ENCODE results near the gene NEK10.

Gene NEK10

DNA sequence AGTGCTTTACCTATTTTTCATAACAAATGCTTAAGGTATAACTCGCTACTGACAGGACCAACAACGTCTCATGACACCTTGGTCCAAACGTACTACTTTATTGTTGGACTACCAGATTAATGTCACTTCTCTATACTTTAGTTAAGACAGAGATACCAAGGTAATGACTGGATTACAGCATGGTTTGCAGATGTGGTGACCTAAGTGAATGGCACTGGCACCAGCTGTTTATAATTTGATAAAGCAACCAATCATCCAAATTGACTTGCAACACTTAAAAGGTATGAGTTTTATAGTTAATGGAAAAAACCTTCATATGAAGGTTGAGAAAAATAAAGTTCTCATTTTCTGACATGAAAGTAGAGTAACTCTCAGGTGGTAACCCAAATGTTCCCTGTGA lies 209.0 kb downstream of the NEK10 start:
- no peak for DNase-seq

DNA sequence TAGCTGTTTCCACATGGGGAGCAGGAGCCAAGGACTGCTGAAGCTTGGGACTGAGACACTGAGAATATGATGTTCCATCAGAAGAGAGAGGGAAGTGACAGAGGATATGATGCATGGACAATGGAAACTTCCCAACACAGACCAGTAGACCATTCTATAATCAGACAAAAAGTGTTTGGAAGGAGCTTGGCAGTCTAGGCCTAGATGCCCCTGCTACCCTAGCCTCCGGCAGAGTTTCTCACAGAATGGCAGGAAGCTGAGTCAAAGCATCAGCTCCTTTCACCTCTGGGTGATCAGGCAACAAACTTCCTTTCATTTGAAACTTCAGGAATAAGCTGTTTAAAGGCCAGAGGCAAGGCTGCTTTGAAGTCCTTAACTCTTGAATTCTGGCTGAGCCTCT lies 222.0 kb downstream of the NEK10 start:
- DNase-seq = no peak

DNA sequence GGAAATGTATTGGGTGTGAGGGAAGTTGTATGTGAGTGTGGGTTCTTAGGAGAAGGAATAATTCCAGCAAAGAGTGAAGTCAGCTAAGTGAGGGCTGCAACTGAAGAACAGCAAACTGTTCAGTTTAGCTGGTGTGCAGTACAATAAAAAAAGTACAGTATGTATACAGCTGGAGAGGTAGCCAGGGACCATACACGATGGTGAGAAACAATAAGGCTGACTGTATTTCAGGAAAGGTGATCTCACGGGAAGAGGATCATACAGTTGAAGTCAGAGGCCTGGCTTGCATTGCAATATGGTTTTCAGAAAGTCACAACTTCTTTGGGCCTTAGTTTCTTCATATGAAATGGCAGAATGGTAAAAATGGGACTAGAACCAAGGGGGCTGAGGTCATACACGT lies 222.4 kb downstream of the NEK10 start:
- no peak for DNase-seq

DNA sequence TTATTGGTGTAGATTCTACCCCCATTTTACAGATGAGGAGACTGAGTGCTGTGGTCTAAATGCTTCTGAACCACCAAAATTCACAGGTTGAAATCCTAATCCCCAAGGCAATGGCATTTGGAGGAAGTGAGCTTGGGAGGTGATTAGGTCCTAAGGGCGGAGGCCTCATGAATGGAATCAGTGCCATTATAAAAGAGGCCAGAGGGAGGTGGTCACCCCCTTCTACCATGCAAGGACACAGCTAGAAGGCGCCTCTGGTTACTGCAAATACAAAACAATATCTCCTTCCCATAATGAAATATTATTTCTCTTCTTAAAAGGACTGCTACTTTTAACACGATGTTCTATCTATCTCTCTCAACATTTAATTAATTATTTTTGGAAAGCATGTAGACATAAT lies 223.5 kb downstream of the NEK10 start:
- DNase-seq = no peak

DNA sequence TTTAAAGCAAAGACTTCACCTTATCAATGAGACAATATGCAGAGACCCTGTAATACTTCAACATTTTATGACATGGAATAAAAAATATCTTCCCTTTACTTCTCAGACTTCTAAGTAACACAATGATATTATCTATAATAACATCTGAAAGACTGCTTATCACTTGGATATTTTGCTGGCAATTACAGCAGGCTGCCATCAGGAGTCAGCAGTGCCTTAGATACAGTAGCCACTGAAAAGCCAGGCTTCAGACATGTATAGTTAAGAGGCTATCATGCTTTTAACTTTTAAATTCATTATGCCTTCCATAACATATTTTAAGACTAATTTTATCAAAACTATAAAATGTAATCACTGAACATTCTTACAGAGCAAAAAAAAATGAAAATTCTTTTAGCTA lies 227.5 kb downstream of the NEK10 start:
- DNase-seq = no peak

DNA sequence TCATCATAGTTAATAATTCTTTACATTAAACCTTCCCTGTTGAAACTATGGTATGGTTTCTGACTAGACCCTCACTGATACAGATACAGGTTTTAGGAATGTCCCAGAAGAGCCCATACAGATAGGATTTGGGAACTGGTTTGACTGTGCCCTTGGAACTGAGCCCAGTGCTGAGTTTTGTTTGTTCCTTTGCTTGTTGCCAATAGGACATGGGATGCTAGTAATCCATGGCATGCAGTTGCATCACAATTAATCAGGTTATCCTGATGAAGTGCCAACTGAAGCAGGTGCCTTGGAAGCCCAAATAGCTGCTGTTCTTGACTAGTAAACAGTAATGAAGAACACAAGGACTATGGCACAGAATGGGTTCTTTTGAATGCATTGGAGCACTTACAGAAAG lies 230.6 kb downstream of the NEK10 start:
- DNase-seq = no peak

DNA sequence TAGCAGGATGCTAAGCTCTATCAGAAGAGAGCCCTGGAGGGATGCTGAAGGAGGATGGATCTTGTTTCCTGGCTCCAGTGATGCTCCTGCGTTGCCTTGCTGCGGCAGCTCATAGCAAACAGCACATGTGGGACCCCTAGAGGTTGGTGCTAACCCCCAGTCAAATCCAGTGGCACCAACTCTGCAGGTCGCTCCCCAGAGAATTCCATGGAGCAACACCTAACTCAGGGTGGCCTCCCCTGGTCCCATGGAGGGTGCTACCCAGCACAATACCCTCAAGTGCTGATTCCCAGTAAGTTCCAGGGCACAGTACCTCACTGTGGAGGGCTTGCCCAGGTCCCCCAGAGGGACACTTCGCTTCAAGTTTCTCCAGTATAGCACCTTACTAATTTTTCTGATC lies 231.2 kb downstream of the NEK10 start:
- no peak for DNase-seq

DNA sequence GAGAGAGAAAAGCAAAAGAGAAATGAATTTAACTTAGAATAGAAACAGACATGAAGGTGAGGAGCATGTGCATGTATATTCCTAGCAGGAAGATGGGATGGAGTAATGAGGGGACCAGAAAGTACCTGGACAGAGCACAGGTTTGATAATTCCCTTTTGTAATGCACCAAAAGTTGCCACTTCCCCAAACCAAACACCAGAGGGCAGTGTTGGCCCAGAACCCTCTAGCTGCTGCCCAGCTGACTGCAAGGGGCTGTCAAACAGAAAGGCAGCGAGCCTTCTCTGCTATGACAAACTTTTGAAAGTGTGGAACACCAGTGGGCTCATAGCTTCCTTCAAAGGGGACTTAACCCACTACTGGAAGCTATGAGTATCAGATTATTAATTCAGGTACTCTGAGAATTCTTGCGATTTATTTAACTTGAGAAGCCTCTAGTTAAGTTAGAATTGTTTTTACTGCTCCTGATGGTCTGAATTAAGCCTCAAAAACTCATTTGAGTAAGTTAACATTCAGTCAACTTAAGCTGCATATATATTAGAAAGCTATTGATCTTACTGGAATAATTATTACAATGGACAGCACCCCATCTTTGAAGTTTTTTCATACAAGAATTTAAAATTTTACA lies 234.9 kb downstream of the NEK10 start:
- DNase-seq = peak; percentile 50

DNA sequence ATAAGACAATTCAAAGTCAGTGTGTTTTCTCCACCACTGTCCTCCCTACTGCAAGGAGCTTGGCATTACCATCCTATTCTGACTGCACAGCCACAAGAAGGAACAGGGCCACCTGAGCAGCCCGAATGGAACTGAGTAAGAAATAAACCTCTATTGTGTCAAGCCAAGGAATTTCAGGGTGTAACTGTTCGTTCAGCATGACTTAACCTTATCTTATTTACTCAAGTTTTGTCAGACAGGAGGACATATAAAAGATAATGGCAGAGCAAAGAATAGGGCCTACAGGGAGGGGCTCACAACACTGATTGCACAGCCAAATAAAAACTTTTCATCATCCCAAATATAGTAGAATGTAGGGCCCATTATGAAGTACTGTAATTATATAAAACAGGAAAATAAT lies 236.1 kb downstream of the NEK10 start:
- no peak for DNase-seq

DNA sequence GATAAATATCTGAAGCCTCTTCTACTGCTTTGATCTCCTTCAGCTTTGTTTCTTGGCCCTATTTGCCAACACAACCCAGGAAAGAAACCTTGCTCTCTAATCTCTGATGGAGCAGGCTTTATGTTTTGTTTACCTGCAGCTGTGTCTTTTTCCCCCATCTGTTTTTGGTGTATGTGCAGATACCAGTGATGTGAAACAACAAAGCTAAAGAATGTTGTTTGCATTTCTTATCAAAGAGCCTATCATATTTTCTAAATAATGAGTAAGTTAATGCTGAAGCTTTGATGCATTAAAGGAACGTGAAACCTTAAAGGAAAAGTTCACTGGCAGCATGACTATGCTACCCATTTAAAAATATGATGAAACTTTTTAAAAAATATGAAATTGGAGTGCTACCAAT lies 238.4 kb downstream of the NEK10 start:
- no peak for DNase-seq

DNA sequence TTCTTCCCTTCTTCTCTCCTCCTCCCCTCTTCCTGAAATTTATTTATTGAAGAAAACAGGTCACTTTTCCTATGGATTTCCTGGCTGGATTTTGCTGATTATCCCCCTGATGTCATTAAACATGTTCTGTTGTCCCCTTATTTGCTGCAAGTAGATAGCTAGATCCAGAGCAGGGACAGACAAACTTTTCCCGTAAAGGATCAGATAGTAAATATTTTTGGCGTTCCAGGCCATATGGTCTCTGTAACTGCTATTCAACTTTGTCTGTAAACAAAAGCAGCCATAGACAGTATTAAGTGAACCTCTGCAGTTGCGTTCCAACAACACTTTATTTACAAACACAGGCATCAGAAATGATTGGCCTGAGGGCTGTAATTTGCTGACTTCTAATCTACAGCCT lies 241.3 kb downstream of the NEK10 start:
- DNase-seq = no peak

DNA sequence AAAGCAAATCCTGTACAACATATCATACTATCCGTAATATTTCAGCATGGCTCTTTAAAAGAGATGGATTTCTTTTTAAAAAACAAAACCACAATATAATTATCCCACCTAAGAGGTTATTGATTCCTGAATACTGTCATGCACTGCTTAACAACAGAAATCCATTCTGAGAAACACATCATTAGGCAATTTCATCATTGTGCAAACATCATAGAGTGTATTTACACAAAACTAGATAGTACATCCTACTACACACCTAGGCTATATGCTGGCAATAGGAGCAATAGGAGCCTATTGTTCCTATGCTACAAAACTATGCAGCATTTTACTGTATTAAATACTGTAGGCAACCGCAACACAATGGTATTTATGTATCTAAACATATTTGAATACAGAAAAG lies 242.0 kb downstream of the NEK10 start:
- no peak for DNase-seq

DNA sequence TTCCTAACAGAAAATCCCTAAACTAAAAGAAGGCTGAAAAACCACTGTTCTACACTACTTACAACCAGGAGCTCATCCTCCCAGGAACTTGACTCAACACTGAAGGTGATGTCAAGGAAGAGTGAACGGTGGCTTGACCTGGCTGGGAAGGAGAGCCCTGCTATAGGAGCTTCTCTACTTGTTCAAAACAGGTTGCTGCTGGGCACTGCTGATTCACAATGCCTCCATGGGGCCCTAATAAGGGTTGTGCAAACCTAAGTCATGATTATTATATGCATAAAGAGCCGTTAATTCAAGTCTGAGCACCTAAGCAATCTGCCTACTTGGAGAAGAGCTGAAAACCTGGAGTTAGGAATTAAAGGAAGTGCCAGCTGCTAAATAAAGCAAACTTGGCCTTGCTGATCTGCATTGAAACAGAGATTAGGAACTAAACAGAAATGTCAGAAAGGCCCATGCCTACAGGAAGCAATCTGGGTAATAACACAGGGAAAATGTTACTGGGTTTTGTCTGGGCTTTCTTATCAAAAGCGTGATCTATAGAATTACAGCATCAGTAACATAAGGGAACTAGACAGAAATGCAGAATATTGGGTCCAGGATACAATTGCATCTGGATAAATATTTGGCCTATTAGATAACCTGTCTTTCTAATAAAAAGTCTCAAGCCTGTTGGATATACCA lies 243.2 kb downstream of the NEK10 start:
- DNase-seq = no peak

DNA sequence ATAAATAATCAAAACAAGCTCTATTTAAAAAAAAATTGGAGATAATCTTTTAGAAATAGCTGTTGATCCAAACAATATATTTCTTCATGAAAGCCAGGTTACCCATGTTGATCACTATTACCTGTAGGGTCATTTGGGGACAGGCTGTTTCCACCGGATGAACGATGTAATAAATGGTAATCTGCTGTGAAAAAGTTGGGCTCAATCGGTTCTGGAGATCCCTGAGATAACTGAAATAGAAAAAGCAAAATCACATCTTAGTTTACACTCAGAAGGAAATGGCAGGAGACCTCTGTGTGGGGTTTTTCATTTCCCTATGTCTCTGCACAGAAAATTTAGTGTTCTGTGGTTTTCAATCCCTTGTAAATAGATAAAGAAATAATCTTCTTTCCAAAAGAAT lies 249.5 kb downstream of the NEK10 start:
- DNase-seq = no peak

DNA sequence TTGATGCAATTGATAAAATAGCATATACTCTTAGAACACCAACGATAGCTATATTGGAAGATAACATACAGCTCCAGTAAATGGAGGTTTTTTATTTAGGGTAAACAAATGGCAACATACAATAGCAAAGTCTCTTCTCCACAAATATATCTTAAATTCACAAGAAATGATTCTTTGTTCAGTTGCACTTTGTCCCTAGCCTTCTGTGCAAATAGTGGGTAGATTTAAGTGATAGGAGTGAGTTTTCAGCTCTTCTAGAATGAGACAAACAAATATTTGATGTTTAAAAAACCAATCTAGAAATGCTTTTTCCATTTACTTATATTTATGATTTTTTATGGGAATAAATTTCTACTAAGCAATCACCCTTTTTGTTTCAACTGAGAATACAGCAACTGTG lies 253.8 kb downstream of the NEK10 start:
- no peak for DNase-seq

DNA sequence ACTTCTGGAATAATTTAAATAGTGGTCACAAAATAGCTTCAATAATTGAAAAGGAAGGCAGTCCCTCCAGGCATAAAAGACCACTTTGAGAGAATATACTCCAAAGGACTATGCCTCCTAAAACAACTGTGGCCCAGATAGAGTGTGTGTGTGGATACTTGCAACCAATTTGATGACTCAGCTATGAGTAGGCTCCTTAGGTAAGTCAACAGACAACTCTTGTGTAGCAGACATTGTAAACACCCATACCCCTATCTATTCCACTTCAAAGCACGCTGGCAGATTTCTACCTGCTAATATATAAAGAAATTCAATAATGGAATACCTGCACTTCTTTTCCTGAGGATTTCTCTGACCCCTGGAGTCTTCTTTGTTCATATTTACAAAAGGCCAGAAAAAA lies 254.5 kb downstream of the NEK10 start:
- no peak for DNase-seq

DNA sequence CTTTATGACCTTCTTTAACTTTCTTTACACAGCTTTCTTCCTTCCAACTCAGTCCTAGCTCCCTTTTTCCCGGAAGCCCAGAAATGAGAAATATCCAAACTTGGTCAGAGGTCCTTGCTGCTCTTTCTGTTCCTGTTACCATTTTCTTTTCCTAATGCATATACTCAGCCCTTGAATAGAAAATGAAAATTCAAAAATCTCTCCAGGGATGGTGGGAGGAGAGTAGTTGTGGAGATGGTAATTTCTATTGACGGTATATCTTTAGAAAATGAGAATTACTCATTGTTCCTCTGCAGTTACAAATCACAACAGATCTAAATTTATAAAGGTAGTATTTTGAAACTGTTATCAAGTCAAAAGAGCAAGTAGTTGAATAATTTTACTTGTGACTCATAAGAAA lies 255.1 kb downstream of the NEK10 start:
- DNase-seq = no peak

DNA sequence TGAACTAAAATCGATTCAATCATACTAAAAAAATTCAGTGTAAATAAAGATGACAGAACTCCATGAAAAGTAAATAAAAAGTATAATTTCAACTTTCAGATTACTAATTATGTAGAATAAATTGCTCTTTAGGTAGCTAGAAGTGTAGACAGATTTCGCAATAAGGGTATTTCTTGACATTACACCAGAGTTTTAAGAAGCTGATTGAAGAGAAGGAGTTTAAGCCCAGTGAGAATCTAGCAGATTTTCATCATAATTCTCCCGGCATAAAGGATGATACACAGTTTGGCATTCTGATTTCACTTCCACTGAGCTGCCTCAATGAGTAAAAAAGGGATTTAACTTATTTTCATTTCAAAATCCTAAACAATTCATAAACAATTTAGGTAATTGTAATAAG lies 259.2 kb downstream of the NEK10 start:
- DNase-seq = no peak

DNA sequence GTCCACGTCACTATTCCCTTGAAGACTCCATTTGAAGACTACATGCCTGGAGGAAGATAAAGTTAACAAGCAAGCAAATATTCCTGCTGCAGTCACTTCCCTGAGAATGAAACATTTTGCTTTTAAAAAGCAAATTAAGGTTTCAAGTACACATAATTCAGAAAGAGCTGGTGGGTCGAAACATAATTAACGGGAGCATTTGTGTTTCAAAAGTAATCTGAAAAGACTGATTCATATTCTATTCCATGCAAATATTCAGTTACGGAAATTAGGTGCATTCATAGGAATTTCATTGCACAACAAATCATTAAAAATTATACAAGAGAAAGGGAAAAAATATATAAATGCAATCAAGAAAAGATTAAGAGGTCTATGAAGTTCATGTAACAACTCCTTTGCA lies 260.9 kb downstream of the NEK10 start:
- DNase-seq = no peak

DNA sequence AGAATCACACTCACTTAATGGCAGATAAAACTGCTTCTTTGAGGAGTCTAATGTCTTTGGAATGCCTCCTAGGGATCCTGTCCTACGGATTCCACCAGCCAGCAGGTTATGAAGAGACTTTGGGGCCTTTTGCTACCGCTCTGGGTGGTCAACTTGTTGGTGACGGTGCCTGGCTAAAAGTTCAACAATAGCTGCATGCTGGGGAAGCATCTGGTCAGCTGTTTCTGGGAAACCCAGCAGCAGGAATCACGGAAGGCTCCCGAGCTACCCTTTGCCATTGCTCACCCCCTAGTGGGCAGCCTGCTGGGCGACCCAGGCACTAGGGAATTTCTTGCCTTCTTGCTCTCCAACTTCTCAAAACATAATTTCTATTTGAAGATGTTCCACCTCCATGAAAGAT lies 263.3 kb downstream of the NEK10 start:
- no peak for DNase-seq

DNA sequence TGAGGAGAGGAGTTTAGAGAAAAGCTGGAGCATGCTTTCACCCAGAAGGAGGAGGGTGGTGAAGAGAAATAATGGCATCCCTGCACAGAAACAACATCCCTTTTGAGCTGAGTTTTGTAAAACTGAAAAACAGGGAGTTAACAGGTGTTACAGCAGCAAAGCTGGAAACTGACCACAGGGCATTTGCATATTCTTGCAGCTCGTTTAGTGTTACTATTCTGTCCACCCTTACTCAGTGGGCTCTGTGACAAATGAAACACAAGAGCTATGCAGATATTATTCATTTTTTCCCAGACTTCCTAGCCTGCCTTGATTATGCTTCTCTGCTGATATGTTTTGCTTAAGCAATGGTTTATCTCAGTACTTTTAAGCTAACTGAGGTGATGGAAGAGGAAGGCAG lies 272.0 kb downstream of the NEK10 start:
- no peak for DNase-seq

DNA sequence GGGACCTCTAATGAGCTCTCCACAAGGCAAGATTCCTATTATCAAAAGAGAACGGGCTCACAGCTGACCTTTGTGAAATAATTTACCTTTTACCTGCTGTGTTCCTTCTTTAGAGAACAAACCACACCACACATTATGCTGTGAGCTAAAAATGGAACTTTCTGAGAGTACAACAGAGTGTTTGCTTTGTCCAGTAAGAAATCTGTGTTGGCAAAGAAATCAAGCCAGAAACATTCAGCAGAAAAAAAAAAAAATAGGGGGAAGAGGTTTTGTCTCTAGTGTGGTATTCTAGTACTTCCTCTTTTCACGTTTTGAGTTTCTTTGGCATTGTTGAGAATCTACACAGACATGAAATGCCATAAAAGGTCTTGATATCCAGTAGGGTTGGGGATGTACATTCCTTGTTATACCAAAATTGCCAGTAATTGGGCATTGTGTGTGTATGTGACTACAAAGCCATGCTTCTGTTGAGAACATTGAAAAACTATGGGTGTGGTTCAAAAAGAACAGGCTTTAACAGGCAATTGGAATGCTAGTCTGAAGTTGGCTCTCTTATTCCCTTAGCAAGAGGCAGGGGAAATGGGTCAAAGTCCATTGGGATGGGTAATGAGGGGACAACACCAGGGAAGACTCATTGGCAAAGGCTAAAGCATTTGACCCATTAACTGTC lies 273.5 kb downstream of the NEK10 start:
- no peak for DNase-seq

DNA sequence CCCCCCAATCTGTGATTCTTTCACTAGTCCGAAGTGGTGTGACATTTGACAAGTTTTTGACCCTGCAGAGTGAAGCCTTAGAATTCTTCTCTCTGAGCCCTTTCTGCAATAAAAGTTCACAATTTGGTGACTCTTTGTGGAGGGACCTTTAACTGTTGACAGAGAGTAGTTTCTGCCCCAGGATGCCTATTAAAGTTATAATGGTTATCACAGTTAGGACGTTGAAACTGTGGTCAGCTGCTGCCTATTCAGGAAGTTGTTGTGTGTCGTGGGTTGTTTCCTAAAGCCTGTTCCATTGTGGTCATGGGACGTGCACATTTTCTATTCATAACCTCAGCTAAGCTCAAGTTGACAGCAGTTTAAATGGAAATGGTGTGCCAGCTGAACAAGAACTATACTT lies 274.5 kb downstream of the NEK10 start:
- DNase-seq = no peak

DNA sequence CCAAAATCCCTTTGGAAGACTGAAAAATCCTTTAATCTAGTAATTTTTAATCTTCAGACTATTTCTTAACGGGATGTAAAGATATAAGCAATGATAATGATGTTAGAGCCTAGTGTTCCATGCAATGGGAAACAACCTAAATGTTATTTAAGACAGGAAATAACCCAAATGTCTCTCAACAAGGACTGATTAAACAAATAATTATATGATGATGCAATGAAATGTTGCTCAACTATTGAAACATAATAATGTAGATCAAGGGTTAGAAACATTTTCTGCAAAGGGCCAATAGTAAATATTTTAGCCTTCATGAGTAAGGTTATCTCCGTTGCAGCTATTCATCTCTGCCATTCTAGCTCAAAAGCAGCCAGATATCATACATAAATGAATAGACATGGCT lies 275.4 kb downstream of the NEK10 start:
- no peak for DNase-seq

Data from activated naive CD4-positive, alpha-beta T cell treated with anti-CD3 and anti-CD28 coated beads, Interleukin-2, amount 50 U/mL, for 16 hours (primary cell).